ENCODE measurements around the gene AHCTF1.

AHCTF1 gene

DNA sequence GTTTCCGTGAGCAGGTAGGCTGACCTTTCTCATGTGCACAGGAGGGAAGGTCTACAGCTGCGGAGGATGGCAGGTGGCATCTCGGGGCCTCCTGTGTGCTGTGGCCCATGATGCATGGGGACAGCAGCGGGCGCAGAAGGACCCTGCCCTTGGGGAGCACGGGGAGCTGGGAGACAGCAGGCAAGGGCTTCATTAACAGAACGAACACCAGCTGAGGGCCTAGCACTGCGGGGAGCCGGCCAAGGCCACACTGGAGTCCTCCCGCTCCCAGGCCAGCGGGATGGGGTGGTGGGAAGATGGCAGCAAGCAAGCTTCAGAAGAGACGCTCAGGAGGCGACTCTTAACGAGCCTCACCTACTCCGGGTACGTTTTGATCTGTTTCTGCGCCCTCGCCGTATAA is 140.9 kb downstream of the AHCTF1 start:
- H3K27ac ChIP-seq = no peak overlapping the region
- H3K4me1 ChIP-seq = peaks cover 0 to 11% (median 5%) of the 10 kb centered on the region in 4 donors
- intact Hi-C loops (cut with DNase I; ENCODE audit: low total_unique reads) = no loop called here

DNA sequence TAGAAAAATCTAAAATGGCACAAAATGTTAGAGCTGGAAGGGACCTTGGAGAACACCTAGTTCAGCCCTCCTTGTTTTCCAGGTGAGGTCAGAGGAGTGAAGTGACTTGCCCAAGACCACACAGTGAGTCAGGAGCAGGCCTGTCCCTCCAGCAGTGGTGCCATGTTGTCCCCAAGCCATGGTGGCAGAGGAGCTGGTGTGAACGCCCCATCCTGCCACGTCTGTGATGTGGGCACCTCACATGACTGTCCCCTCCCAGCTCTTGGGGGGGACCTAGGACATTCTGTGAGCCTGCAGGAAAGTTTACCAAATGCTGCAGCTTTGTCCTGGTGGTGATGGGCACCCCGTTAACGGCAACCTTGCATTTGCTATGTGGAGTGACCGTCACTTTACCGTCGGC is 141.4 kb downstream of the AHCTF1 start:
- no peaks in the 10 kb centered on the region for H3K36me3 ChIP-seq
- intact Hi-C loops (cut with DNase I; ENCODE audit: low total_unique reads) = no loop called here
- H3K4me1 ChIP-seq = peaks cover 0 to 11% (median 5%) of the 10 kb centered on the region in 4 donors
- H3K9me3 ChIP-seq = no peaks in the 10 kb centered on the region
- H3K27ac ChIP-seq = no peak overlapping the region
- DNase-seq = peak in 1 of 2 donors; percentile 40
- H3K27me3 ChIP-seq = peaks cover 0 to 62% of the 10 kb centered on the region in 2 donors
- H3K4me3 ChIP-seq = no peak overlapping the region
- TF ChIP-seq, protein P1, sequence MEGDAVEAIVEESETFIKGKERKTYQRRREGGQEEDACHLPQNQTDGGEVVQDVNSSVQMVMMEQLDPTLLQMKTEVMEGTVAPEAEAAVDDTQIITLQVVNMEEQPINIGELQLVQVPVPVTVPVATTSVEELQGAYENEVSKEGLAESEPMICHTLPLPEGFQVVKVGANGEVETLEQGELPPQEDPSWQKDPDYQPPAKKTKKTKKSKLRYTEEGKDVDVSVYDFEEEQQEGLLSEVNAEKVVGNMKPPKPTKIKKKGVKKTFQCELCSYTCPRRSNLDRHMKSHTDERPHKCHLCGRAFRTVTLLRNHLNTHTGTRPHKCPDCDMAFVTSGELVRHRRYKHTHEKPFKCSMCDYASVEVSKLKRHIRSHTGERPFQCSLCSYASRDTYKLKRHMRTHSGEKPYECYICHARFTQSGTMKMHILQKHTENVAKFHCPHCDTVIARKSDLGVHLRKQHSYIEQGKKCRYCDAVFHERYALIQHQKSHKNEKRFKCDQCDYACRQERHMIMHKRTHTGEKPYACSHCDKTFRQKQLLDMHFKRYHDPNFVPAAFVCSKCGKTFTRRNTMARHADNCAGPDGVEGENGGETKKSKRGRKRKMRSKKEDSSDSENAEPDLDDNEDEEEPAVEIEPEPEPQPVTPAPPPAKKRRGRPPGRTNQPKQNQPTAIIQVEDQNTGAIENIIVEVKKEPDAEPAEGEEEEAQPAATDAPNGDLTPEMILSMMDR (IDR thresholded peaks at IDR 0.05) = no peak

More for the DNA sequence above, 140.9 kb downstream of the AHCTF1 start:
- TF ChIP-seq, protein P1 (IDR thresholded peaks at IDR 0.05) = no peak
- H3K36me3 ChIP-seq = no peaks in the 10 kb centered on the region
- DNase-seq = peak in 1 of 2 donors; percentile 44
- H3K27me3 ChIP-seq = peaks cover 0 to 63% of the 10 kb centered on the region in 2 donors
- H3K9me3 ChIP-seq = no peaks in the 10 kb centered on the region
- H3K4me3 ChIP-seq = no peak overlapping the region

DNA sequence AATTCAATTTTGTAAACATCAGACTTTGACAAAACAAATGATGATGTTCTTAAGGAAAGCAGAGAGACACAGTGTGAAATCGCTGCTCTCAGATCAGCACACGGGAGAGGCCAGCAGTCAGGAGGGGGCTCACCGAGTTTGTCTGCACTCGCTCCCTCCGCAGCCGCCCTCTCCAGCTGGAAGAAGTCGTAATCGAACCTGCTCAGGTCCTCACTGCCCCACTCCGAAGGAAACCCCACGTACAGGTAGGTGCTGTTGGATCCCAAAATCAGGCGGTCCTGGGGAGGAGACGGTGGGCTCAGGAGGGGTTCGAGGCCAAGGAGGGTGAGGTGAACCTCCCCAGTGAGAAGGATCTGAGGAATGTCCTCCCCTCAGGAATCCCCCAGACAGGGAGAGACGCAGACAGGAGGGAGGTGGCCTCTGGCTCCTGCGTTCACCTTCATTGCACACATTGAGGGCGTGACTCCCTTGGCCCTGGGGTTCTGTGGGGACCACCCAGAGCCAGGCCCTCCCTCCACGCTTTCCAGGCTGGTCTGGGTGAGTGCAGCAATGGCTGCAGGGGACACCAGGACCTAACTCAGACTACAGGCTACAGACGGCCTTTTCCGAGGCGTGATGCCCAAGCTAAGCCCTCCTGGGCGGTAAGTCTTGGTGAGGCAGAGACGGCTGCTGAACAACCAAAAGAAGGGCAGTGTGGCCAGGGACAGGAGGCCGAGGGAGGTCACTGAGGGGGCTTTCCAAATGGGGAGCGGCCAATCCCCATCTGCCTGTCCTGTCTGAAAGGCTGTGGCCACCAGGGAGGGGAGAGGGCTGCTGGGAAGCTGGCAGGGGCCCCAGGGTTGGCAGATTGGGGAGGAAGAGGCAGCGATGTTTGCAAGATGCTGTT is 142.1 kb downstream of the AHCTF1 start:
- intact Hi-C loops (cut with DNase I; ENCODE audit: low total_unique reads) = no loop called here
- no peak overlapping the region for H3K27ac ChIP-seq
- no peaks in the 10 kb centered on the region for H3K36me3 ChIP-seq
- peak in 1 of 2 donors; percentile 56 for DNase-seq
- TF ChIP-seq, protein P1 (IDR thresholded peaks at IDR 0.05) = no peak
- peaks cover 0 to 11% (median 5%) of the 10 kb centered on the region in 4 donors for H3K4me1 ChIP-seq
- H3K27me3 ChIP-seq = peaks cover 0 to 56% of the 10 kb centered on the region in 2 donors
- no peaks in the 10 kb centered on the region for H3K9me3 ChIP-seq
- no peak overlapping the region for H3K4me3 ChIP-seq

Measured in tibial artery (tissue), 4 donors.